Right ventricle myocardium inferior (tissue), 1 donor: ENCODE data around the gene SLC2A4RG. TPM values are rescaled to one million over a fixed set of nuclear protein-coding genes. Genes with fewer than 3 reads are reported as not detected.

Experiments
- ATAC-seq: fragments of 200-7000 bp; cut with Tn5 transposase; one replicate; pipeline ENCODE4 v1.9.1; 2020; ENCODE audit warnings: mild to moderate bottlenecking, moderate library complexity
- DNase-seq: peaks from one replicate; pipeline ENCODE4 v3.0.0; 2021; ENCODE audit errors: missing footprints
- intact Hi-C: fragments of 100-400 bp; cut with DNase I; formaldehyde crosslinking; loops from one replicate; pipeline ENCODE4 v1.11.0; 2022
- long read RNA-seq: library from polyadenylated mRNA; unstranded; transcript quantifications from one replicate; pipeline ENCODE4 v2.0.0, GENCODE V29; 2021
- total RNA-seq: library from RNA; stranded (reverse); fragmentation: NEBNext Ultra II Directional; extraction: Animal tissue kit (Norgen Biotek cat#: 25700); gene quantifications from one replicate; pipeline ENCODE4 v1.2.1, GENCODE V29; 2021
- donor health status: DM: no; HTN: yes; CAD: no; lungs with severe emphysema.

Gene SLC2A4RG, protein sequence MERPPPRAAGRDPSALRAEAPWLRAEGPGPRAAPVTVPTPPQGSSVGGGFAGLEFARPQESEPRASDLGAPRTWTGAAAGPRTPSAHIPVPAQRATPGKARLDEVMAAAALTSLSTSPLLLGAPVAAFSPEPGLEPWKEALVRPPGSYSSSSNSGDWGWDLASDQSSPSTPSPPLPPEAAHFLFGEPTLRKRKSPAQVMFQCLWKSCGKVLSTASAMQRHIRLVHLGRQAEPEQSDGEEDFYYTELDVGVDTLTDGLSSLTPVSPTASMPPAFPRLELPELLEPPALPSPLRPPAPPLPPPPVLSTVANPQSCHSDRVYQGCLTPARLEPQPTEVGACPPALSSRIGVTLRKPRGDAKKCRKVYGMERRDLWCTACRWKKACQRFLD
- total RNA-seq = 97.4 TPM
- long read RNA-seq, transcript SLC2A4RG-201 (8 exons, 1,731 nt) = major isoform, 60 of 103 reads
- long read RNA-seq, partial matches to known transcripts = 31 of 103 reads
- long read RNA-seq, other reads (novel, unspliced or antisense) = 9 of 103 reads

GRCh38 chr20:63739130-63740069, at the start of gene SLC2A4RG:
SLC2A4RG (plus strand) TSS chr20:63739776; CDS start chr20:63739913, 137 bp downstream.
- DNase-seq (peak; percentile 91), ATAC-seq (peak; percentile 73)
- intact Hi-C loops = loop anchor here (2.0 to 5.0 kb wide), 2 partner anchors 48 to 125 kb away; partner anchors contain the start of gene TPD52L2

GRCh38 chr20:63690003-63690897, 49.3 kb upstream of the SLC2A4RG start:
- intact Hi-C loops = no loop called here
- ATAC-seq = no peak
- DNase-seq = peak; percentile 66

GRCh38 chr20:63690898-63691710, 48.5 kb upstream of the SLC2A4RG start:
- DNase-seq = peak; percentile 51
- ATAC-seq = no peak
- intact Hi-C loops = no loop called here

- ATAC-seq (no peak), DNase-seq (peak; percentile 44)
- intact Hi-C loops = no loop called here
Measured at GRCh38 chr20:63691711-63692435, 47.7 kb upstream of the SLC2A4RG start.

DNA sequence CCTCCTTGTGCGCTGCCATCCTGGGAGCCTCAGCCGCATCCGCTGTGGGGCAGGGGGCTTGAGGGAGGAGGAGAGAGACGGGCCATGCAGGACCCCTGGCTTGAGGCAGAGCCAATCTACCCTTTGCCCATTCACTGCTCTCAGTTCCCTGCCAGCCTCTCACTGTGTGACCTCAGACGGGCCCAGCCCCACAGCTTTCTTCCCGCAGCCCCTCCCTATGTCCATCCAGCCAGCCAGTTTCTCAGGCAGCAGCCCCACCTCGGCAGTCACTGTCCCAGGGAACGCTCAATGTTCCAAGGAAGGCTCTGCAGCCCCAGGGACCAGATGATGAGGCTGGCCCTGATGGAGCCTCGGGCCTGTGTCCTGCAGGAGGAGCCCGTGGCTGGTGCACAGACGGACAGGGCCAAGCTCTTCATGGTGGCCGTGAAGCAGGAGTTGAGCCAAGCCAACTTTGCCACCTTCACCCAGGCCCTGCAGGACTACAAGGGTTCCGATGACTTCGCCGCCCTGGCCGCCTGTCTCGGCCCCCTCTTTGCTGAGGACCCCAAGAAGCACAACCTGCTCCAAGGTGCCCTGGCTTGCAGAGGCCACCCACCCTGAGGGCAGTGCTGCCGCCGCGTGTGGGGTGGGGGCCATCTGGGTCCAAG, 47.0 kb upstream of the SLC2A4RG start:
- DNase-seq = peak; percentile 63
- intact Hi-C loops = no loop called here
- no peak for ATAC-seq

DNA sequence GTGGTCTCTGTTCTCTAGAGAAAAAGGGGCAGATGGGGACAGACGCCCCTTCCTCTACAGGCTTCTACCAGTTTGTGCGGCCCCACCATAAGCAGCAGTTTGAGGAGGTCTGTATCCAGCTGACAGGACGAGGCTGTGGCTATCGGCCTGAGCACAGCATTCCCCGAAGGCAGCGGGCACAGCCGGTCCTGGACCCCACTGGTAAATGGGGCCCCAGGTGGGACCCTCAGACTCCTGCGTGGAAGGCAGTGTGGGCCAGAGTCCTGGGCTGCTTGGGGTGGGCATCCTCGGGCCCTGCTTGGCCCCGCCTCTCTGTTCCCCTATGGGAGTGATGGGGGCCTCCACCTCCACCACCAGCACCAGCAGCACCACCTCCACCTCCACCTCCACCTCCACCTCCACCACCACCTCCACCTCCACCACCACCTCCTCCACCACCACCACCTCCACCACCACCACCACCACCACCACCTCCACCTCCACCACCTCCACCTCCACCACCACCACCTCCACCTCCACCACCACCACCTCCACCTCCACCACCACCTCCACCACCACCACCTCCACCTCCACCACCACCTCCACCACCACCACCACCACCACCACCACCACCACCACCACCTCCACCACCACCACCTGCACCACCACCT, 46.4 kb upstream of the SLC2A4RG start:
- no peak for DNase-seq
- intact Hi-C loops = no loop called here

DNA sequence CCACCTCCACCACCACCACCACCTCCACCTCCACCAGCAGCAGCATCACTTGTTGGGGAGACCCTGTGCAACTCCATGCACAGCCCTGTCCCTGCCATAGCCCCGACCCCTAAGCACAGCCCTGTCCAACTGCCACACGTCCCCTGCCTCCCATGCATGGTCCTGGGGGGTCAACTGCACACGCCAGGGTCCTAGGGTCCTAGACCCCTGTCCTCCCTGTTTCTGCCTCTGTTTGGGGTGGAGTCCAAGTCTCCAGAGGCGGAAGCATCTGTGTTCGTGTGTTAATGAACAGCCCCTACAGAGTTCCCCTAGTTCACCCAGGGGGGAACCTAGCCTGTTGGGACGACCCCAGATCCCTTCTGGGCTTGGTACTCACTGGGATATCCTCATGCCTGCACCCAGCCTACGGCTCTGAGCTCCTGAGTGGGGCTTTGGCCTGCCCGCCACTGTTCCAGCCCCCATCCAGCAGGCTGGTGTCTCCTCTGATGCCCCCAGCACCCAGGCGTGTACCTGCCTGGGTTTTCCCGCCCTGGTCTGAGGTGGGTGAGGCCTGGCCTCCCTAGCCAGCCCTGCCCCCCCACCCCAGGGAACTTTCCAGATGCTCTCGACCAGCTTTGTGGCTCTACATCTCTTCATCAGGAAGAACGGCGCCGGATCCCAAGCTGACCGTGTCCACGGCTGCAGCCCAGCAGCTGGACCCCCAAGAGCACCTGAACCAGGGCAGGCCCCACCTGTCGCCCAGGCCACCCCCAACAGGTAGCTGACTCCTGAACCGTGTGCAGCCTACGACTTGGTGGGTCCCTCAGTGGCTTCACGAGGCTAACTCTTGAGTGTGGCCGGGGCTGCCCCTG, 45.6 kb upstream of the SLC2A4RG start:
- no peak for ATAC-seq
- no peak for DNase-seq
- intact Hi-C loops = no loop called here

More for the DNA sequence above, 46.4 kb upstream of the SLC2A4RG start:
- no peak for ATAC-seq

- ATAC-seq (no peak), DNase-seq (peak; percentile 66)
- intact Hi-C loops = no loop called here
Measured at GRCh38 chr20:63694584-63695423, 44.8 kb upstream of the SLC2A4RG start.

- ATAC-seq = peak; percentile 67
- intact Hi-C loops = no loop called here
- peak; percentile 87 for DNase-seq
Measured at GRCh38 chr20:63695424-63696305, 43.9 kb upstream of the SLC2A4RG start.

GRCh38 chr20:63696306-63696627, 43.3 kb upstream of the SLC2A4RG start:
- intact Hi-C loops = no loop called here
- peak; percentile 2 for ATAC-seq

DNA sequence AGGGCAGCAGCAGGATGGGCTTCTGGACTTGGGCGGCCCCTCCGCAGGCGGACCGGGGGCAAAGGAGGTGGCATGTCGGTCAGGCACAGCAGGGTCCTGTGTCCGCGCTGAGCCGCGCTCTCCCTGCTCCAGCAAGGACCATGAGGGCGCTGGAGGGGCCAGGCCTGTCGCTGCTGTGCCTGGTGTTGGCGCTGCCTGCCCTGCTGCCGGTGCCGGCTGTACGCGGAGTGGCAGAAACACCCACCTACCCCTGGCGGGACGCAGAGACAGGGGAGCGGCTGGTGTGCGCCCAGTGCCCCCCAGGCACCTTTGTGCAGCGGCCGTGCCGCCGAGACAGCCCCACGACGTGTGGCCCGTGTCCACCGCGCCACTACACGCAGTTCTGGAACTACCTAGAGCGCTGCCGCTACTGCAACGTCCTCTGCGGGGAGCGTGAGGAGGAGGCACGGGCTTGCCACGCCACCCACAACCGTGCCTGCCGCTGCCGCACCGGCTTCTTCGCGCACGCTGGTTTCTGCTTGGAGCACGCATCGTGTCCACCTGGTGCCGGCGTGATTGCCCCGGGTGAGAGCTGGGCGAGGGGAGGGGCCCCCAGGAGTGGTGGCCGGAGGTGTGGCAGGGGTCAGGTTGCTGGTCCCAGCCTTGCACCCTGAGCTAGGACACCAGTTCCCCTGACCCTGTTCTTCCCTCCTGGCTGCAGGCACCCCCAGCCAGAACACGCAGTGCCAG, 42.8 kb upstream of the SLC2A4RG start, which contains the start of gene TNFRSF6B:
TSS of gene TNFRSF6B (plus strand) at position 25 of the 729 bp plus-strand sequence. CDS start at position 141, 116 bp downstream.
- ATAC-seq = peak; percentile 12
- DNase-seq = peak; percentile 53

More at GRCh38 chr20:63696306-63696627, 43.3 kb upstream of the SLC2A4RG start:
- DNase-seq = peak; percentile 51

DNA sequence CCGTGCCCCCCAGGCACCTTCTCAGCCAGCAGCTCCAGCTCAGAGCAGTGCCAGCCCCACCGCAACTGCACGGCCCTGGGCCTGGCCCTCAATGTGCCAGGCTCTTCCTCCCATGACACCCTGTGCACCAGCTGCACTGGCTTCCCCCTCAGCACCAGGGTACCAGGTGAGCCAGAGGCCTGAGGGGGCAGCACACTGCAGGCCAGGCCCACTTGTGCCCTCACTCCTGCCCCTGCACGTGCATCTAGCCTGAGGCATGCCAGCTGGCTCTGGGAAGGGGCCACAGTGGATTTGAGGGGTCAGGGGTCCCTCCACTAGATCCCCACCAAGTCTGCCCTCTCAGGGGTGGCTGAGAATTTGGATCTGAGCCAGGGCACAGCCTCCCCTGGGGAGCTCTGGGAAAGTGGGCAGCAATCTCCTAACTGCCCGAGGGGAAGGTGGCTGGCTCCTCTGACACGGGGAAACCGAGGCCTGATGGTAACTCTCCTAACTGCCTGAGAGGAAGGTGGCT, 42.2 kb upstream of the SLC2A4RG start:
- no peak for ATAC-seq
- intact Hi-C loops = no loop called here

More for the DNA sequence above, 42.8 kb upstream of the SLC2A4RG start, which contains the start of gene TNFRSF6B:
- intact Hi-C loops = no loop called here

More for the DNA sequence above, 42.2 kb upstream of the SLC2A4RG start:
- DNase-seq = peak; percentile 55
